Ovary (tissue), 3 donors: ENCODE data around the gene PLXDC2.

Source experiments
- EP300 ChIP-seq: sonication (generic); formaldehyde crosslinking; IDR thresholded peaks from one replicate; pipeline ENCODE4 v1.6.1; 2017; ENCODE audit warnings: antibody characterized with exemption
- POLR2A ChIP-seq: fragments of 450-650 bp; IDR thresholded peaks from one replicate; pipeline ENCODE4 v1.6.1; 2017; ENCODE audit warnings: antibody characterized with exemption, mild to moderate bottlenecking, moderate library complexity
- TF ChIP-seq, protein P1 (sequence below), 3 donors: fragments of 450-650 bp in 2 of 3; fragments of 200-600 bp in 1 of 3; IDR thresholded peaks; one replicate each; pipeline versions ENCODE4 v1.5.1 to v1.8.0; 2016 to 2022; ENCODE audit warnings: antibody characterized with exemption in 3 of 3, mild to moderate bottlenecking in 1 of 3
- donor health status: DM: no; HTN: no; CAD: no.

DNA sequence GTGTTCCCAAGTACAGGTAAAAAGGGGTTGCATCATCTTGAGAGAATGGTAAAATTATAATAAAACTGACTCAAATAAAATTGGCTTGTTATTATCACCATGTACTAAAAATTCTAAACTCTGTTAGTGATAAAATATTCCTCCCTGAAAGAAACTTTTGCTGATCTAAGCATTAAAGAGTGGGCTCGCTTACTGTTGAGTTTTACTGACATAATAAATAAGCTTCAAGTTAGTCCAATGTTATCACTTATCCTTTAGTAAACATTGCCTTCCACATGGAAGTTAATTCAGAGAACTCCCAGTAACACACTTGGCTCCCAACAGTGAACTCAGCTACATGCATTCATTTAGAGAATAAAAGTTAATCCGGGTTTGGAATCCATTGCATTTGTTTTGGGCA is 456.4 kb downstream of the PLXDC2 start:
- TF ChIP-seq, protein P1, sequence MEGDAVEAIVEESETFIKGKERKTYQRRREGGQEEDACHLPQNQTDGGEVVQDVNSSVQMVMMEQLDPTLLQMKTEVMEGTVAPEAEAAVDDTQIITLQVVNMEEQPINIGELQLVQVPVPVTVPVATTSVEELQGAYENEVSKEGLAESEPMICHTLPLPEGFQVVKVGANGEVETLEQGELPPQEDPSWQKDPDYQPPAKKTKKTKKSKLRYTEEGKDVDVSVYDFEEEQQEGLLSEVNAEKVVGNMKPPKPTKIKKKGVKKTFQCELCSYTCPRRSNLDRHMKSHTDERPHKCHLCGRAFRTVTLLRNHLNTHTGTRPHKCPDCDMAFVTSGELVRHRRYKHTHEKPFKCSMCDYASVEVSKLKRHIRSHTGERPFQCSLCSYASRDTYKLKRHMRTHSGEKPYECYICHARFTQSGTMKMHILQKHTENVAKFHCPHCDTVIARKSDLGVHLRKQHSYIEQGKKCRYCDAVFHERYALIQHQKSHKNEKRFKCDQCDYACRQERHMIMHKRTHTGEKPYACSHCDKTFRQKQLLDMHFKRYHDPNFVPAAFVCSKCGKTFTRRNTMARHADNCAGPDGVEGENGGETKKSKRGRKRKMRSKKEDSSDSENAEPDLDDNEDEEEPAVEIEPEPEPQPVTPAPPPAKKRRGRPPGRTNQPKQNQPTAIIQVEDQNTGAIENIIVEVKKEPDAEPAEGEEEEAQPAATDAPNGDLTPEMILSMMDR (IDR thresholded peaks at IDR 0.05), result no peak
- TF ChIP-seq POLR2A (no peak), EP300 (no peak)
